OCI-LY3 (cell line): Measurements from ENCODE around the gene NAA40.
A peak's percentile ranks its signal among the peaks of the same experiment; 100 is the strongest.

Experiments
- EZH2phosphoT487 ChIP-seq: fragments of 200-600 bp; shearing (Covaris generic); IDR thresholded peaks from 2 replicates; pipeline ENCODE4 v1.6.1; 2018; ENCODE audit warnings: antibody characterized with exemption, mixed run types, low read depth
- TF ChIP-seq, protein P1 (sequence below): fragments of 200-600, 300-600 bp; sonication (generic); IDR thresholded peaks from 2 replicates; pipeline ENCODE4 v1.5.1; 2014; ENCODE audit warnings: antibody characterized with exemption, low read length, low read depth

DNA sequence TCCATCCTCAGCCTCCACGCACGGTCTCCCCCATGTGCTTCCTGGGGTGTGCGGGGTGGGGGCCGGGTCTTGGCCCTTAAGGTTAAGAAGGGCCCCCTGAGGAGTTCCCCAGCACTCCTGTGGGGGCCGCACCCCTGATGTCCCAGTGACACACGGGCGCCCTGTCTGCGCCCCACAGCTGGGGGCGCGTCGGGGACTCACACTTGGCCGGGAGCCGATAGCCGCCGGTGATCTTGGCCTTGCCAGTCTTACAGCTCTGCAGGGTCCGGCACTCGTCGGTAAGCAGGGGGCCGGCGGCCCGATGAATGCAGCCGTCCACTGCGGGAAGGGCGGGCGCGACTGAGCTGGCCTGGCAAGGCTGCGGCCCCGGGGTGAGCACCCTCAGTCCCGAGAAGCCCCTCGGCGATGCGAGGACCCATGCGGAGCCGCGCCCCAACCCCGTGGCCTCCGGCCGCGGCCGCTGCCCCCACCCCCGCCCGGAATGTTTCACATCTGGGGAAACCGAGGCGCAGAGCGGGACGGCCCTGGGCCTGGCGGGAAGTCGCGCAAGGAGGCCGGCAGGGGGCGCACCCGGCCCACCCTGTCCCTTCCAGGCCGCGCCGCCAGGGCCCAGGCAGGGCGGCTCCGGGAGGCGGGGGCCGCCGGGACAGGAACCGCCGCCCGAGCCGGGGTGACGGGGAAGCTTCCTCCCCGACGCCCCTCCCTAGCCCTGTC, 61.4 kb downstream of the NAA40 start:
- TF ChIP-seq, protein P1, sequence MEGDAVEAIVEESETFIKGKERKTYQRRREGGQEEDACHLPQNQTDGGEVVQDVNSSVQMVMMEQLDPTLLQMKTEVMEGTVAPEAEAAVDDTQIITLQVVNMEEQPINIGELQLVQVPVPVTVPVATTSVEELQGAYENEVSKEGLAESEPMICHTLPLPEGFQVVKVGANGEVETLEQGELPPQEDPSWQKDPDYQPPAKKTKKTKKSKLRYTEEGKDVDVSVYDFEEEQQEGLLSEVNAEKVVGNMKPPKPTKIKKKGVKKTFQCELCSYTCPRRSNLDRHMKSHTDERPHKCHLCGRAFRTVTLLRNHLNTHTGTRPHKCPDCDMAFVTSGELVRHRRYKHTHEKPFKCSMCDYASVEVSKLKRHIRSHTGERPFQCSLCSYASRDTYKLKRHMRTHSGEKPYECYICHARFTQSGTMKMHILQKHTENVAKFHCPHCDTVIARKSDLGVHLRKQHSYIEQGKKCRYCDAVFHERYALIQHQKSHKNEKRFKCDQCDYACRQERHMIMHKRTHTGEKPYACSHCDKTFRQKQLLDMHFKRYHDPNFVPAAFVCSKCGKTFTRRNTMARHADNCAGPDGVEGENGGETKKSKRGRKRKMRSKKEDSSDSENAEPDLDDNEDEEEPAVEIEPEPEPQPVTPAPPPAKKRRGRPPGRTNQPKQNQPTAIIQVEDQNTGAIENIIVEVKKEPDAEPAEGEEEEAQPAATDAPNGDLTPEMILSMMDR = peak; percentile 71
- no peak for TF ChIP-seq EZH2phosphoT487
